HepG2 (cell line): ENCODE data around the gene MDM4. TPM values are rescaled to one million over a fixed set of nuclear protein-coding genes. Genes with fewer than 3 reads are reported as not detected.

Experiments
- ATAC-seq: fragments of 200-7000 bp; cut with Tn5 transposase; 3 replicates; pipeline ENCODE4 v1.9.1; 2020; ENCODE audit warnings: mild to moderate bottlenecking, moderate library complexity
- BruUV-seq: library from RNA; stranded (reverse); fragments of 400-500 nt; replicated peaks from 2 replicates; lab custom pipeline; 2021; lab: Mats Ljungman, UMichigan
- CTCF ChIA-PET: fragments of 300-600 bp; formaldehyde crosslinking; extraction: SDS; loops from one replicate; lab custom pipeline; 2021; ENCODE audit warnings: low total read pairs, inconsistent platforms, low intra/inter-chr PET ratio; lab: Yijun Ruan, JAX
- POLR2A ChIA-PET: fragments of 350-600 bp; sonication (Branson Sonifier 250); formaldehyde crosslinking; loops from one replicate; lab custom pipeline; 2020; ENCODE audit warnings: antibody characterized with exemption, inconsistent platforms; lab: Yijun Ruan, JAX
- DNase-seq: peaks from one replicate; pipeline ENCODE4 v3.0.0-alpha.2; 2015; ENCODE audit warnings: low spot score
- FAIRE-seq: peaks from 3 replicates; lab custom pipeline; 2011; peaks lifted over from hg19 to GRCh38; lab: Jason Lieb, UNC
- H2AFZ ChIP-seq: one replicate; pipeline ENCODE4 v1.6.1; 2011; ENCODE audit warnings: low read length, inconsistent platforms
- H3K27ac ChIP-seq: fragments of 300-600 bp; 3 replicates; pipeline ENCODE4 v1.8.0; 2011; ENCODE audit warnings: mixed run types, mild to moderate bottlenecking, mixed read lengths, low read length, inconsistent platforms; ENCODE audit not compliant: insufficient read depth; ENCODE audit errors: extremely low read length
- H3K27me3 ChIP-seq, 2 experiments: fragments of 200-600 bp in 1 of 2; 2 replicates in 1 of 2; 3 replicates in 1 of 2; pipeline versions ENCODE4 v1.6.0 to v1.8.0; 2011; ENCODE audit warnings: low read length in 2 of 2, mild to moderate bottlenecking in 2 of 2, moderate library complexity in 2 of 2, inconsistent platforms in 1 of 2; ENCODE audit not compliant: insufficient read depth in 2 of 2, control insufficient read depth in 1 of 2
- H3K36me3 ChIP-seq, 2 experiments: fragments of 200-600 bp in 1 of 2; replicated peaks in 1 of 2; 2 replicates in 1 of 2; 3 replicates in 1 of 2; pipeline versions ENCODE4 v1.5.1 to v1.8.0; 2011; ENCODE audit warnings: low read length in 2 of 2, inconsistent platforms in 1 of 2; ENCODE audit not compliant: insufficient read depth in 2 of 2, control insufficient read depth in 1 of 2
- H3K4me1 ChIP-seq: 2 replicates; pipeline ENCODE4 v1.5.1; 2012; ENCODE audit warnings: low read length, inconsistent platforms; ENCODE audit not compliant: insufficient read depth
- H3K4me2 ChIP-seq: 2 replicates; pipeline ENCODE4 v1.6.0; 2011; ENCODE audit warnings: low read depth, low read length, inconsistent platforms
- H3K4me3 ChIP-seq, 3 experiments: fragments of 200-600 bp in 1 of 3; sonication (generic), shearing (Covaris generic) in 1 of 3; replicated peaks in 1 of 3; 2 replicates each; pipeline ENCODE4 v1.5.1; 2011 to 2016; ENCODE audit warnings: low read length in 3 of 3, inconsistent platforms in 2 of 3, low read depth in 2 of 3, mild to moderate bottlenecking in 2 of 3, control low read depth in 1 of 3, mixed read lengths in 1 of 3; ENCODE audit not compliant: insufficient read depth in 1 of 3
- H3K79me2 ChIP-seq: one replicate; pipeline ENCODE4 v1.6.1; 2011; ENCODE audit warnings: low read length, inconsistent platforms; ENCODE audit not compliant: insufficient read depth
- H3K9ac ChIP-seq: 2 replicates; pipeline ENCODE4 v1.6.0; 2011; ENCODE audit warnings: mild to moderate bottlenecking, low read depth, low read length, inconsistent platforms; ENCODE audit not compliant: insufficient read depth
- H3K9me3 ChIP-seq: 2 replicates; pipeline ENCODE4 v1.5.1; 2012; ENCODE audit warnings: mild to moderate bottlenecking, low read length
- H4K20me1 ChIP-seq: 2 replicates; pipeline ENCODE4 v1.6.0; 2011; ENCODE audit warnings: inconsistent platforms, mild to moderate bottlenecking, low read length, moderate library complexity; ENCODE audit not compliant: insufficient read depth
- BRCA1 ChIP-seq: sonication (generic); formaldehyde crosslinking; IDR thresholded peaks from 2 replicates; pipeline ENCODE4 v1.4.0; 2020; ENCODE audit warnings: missing genetic modification reagents
- DPF2 ChIP-seq: sonication (generic); formaldehyde crosslinking; IDR thresholded peaks from 2 replicates; pipeline ENCODE4 v1.4.0; 2020; ENCODE audit warnings: mild to moderate bottlenecking, low read depth, missing genetic modification reagents, borderline replicate concordance
- MAFG ChIP-seq: sonication (generic); formaldehyde crosslinking; IDR thresholded peaks from 2 replicates; pipeline ENCODE4 v1.5.1; 2020; ENCODE audit warnings: mild to moderate bottlenecking, missing genetic modification reagents
- MZF1 ChIP-seq: sonication (generic); formaldehyde crosslinking; IDR thresholded peaks from 2 replicates; pipeline ENCODE4 v1.8.1; 2023; ENCODE audit warnings: mild to moderate bottlenecking, missing genetic modification reagents, borderline replicate concordance
- RARG ChIP-seq: sonication (generic); formaldehyde crosslinking; IDR thresholded peaks from 2 replicates; pipeline ENCODE4 v1.4.0; 2020; ENCODE audit warnings: low read depth, mild to moderate bottlenecking, missing genetic modification reagents
- SP5 ChIP-seq: IDR thresholded peaks from 2 replicates; pipeline ENCODE4 v1.6.1; 2016; ENCODE audit warnings: low read depth, borderline replicate concordance
- ZBTB42 ChIP-seq: sonication (generic); formaldehyde crosslinking; IDR thresholded peaks from 2 replicates; pipeline ENCODE4 v1.5.0; 2020; ENCODE audit warnings: mild to moderate bottlenecking, missing genetic modification reagents
- ZBTB8A ChIP-seq: sonication (generic); formaldehyde crosslinking; IDR thresholded peaks from 2 replicates; pipeline ENCODE4 v1.4.0; 2020; ENCODE audit warnings: mild to moderate bottlenecking, low read depth, missing genetic modification reagents, borderline replicate concordance
- ZNF800 ChIP-seq: sonication (generic); formaldehyde crosslinking; IDR thresholded peaks from 2 replicates; pipeline ENCODE4 v1.4.0; 2020; ENCODE audit warnings: missing genetic modification reagents
- WGBS: methylation state at CpG from one replicate; pipeline ENCODE4 v1.1.6; 2017; ENCODE audit warnings: low lambda C conversion rate; 5-methylcytosine and 5-hydroxymethylcytosine counted together
- in situ Hi-C: cut with HindIII; loops from 2 replicates; pipeline ENCODE4 v1.10.0; 2017; ENCODE audit warnings: low pct_unique_long_range_greater_than_20kb; ENCODE audit not compliant: extremely low pct_ligation_motif_present
- intact Hi-C: fragments of 100-400 bp; cut with micrococcal nuclease; formaldehyde crosslinking; loops from one replicate; pipeline ENCODE4 v1.10.0; 2022; ENCODE audit not compliant: unreplicated experiment
- polyA plus RNA-seq, 8 experiments: library from polyadenylated mRNA; depleted of rRNA in 3 of 8; stranded (reverse) in 7 of 8; unstranded in 1 of 8; fragments of >200 nt; fragmentation: Illumina TruSeq in 4 of 8; extraction: Trizol in 4 of 8; gene quantifications; 2 replicates each; pipeline versions ENCODE4 v1.2.1 to v1.2.3, GENCODE V29; 2011 to 2016; ENCODE audit warnings: low read depth in 4 of 8, missing spikeins in 1 of 8, mixed read lengths in 1 of 8; ENCODE audit not compliant: insufficient read depth in 1 of 8
- total RNA-seq, 5 experiments: library from RNA; depleted of rRNA; stranded (reverse); fragments of >200 nt; fragmentation: Illumina TruSeq; extraction: Trizol; gene quantifications; 2 replicates each; pipeline ENCODE4 v1.2.3, GENCODE V29; 2016; ENCODE audit warnings: low read depth in 1 of 5
- TF ChIP-seq, protein P1 (sequence below): sonication (generic); formaldehyde crosslinking; IDR thresholded peaks from 2 replicates; pipeline ENCODE4 v1.5.0; 2020; ENCODE audit warnings: mild to moderate bottlenecking, missing genetic modification reagents, borderline replicate concordance

MDM4 gene
- total and polyA plus RNA-seq, 2 of the 13 experiments (the other 11 are each of a cell fraction or from before 2014, with no cell fraction given), result 14.9 to 19.0 TPM

GRCh38 chr1:204592246-204592948, 76.2 kb downstream of the MDM4 start:
- DNase-seq, result no peak
- POLR2A ChIA-PET, result no interaction called here
- no peak for TF ChIP-seq SP5 (CRISPR knock-in tag)
- TF ChIP-seq BRCA1 (CRISPR knock-in tag), result no peak
- TF ChIP-seq ZNF800, result no peak
- TF ChIP-seq ZBTB8A (CRISPR knock-in tag), result no peak
- H3K36me3 ChIP-seq, result no peaks in the 10 kb centered on the region
- no peaks in the 10 kb centered on the region for H3K9me3 ChIP-seq
- no peak for FAIRE-seq
- CTCF ChIA-PET, result no interaction called here
- H3K27ac ChIP-seq, result no peak overlapping the region
- ATAC-seq, result no peak
- intact Hi-C loops (no loop called here), in situ Hi-C loops (no loop called here)
- no peak overlapping the region for H3K9ac ChIP-seq
- H3K4me3 ChIP-seq, result no peak overlapping the region
- no TSS peak for BruUV-seq
- H3K4me2 ChIP-seq, result no peak overlapping the region
- no peak overlapping the region for H2AFZ ChIP-seq
- no peaks in the 10 kb centered on the region for H4K20me1 ChIP-seq
- 23% methylated on average over 9 of the region's 10 CpGs for WGBS
- no peaks in the 10 kb centered on the region for H3K79me2 ChIP-seq
- 0 out of 5 replicates have a peak, but pooled peaks cover 0 to 6% of the 10 kb centered on the region in 2 experiments for H3K27me3 ChIP-seq
- H3K4me1 ChIP-seq, result peaks cover 5% of the 10 kb centered on the region; the same call in 1 of the 2 replicates

GRCh38 chr1:204598319-204598969, 82.2 kb downstream of the MDM4 start:
- H3K27ac ChIP-seq, result no peak overlapping the region
- H3K9me3 ChIP-seq, result no peaks in the 10 kb centered on the region
- no peak overlapping the region for H2AFZ ChIP-seq
- DNase-seq (no peak), ATAC-seq (no peak), FAIRE-seq (no peak)
- no TSS peak for BruUV-seq
- CTCF ChIA-PET, result no interaction called here
- WGBS, result 48% methylated on average over 4 of the region's 4 CpGs
- no peak overlapping the region for H3K9ac ChIP-seq
- intact Hi-C loops (no loop called here), in situ Hi-C loops (no loop called here)
- H3K4me2 ChIP-seq, result no peak overlapping the region
- peaks cover 0 to 8% of the 10 kb centered on the region in 2 experiments; a peak in 1 of 5 replicates for H3K27me3 ChIP-seq
- H3K4me3 ChIP-seq, result no peak overlapping the region
- POLR2A ChIA-PET, result no interaction called here
- H4K20me1 ChIP-seq, result no peaks in the 10 kb centered on the region
- no peaks in the 10 kb centered on the region for H3K79me2 ChIP-seq
- no peaks in the 10 kb centered on the region for H3K36me3 ChIP-seq
- H3K4me1 ChIP-seq, result 0 out of 2 replicates have a peak, but pooled peaks cover 5% of the 10 kb centered on the region
- TF ChIP-seq, protein P1, sequence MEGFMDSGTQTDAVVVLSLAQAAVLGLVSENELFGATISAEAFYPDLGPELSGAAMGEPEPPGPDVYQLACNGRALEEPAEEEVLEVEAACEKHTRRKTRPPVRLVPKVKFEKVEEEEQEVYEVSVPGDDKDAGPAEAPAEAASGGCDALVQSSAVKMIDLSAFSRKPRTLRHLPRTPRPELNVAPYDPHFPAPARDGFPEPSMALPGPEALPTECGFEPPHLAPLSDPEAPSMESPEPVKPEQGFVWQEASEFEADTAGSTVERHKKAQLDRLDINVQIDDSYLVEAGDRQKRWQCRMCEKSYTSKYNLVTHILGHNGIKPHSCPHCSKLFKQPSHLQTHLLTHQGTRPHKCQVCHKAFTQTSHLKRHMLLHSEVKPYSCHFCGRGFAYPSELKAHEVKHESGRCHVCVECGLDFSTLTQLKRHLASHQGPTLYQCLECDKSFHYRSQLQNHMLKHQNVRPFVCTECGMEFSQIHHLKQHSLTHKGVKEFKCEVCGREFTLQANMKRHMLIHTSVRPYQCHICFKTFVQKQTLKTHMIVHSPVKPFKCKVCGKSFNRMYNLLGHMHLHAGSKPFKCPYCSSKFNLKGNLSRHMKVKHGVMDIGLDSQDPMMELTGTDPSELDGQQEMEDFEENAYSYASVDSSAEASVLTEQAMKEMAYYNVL (CRISPR knock-in tag), result no peak
- no peak for TF ChIP-seq DPF2 (CRISPR knock-in tag)
- TF ChIP-seq MAFG, result no peak
- no peak for TF ChIP-seq MZF1
- no peak for TF ChIP-seq RARG (CRISPR knock-in tag)
- no peak for TF ChIP-seq ZBTB42 (CRISPR knock-in tag)
